Left lung (tissue), 10 donors: ENCODE results near the gene USP46. TPM values are rescaled to one million over a fixed set of nuclear protein-coding genes. Genes with fewer than 3 reads are reported as not detected.
A peak's percentile ranks its signal among the peaks of the same experiment; 100 is the strongest.

Experiments
- ATAC-seq: fragments of 200-7000 bp; cut with Tn5 transposase; one replicate; pipeline ENCODE4 v1.9.1; 2020; ENCODE audit warnings: moderate library complexity
- DNase-seq, 4 donors: peaks; one replicate each; pipeline ENCODE4 v3.0.0-alpha.2; 2013 to 2020
- H3K27ac ChIP-seq, 2 donors: fragments of 200-600 bp; sonication (generic) in 1 of 2; one replicate each; pipeline versions ENCODE4 v1.5.0 to v1.8.0; 2020 to 2021
- H3K27me3 ChIP-seq, 2 donors: fragments of 200-600 bp; sonication (generic) in 1 of 2; one replicate each; pipeline versions ENCODE4 v1.5.0 to v1.8.0; 2020 to 2021
- H3K36me3 ChIP-seq, 2 donors: fragments of 200-600 bp; sonication (generic) in 1 of 2; one replicate each; pipeline versions ENCODE4 v1.5.0 to v1.8.0; 2020 to 2021
- H3K4me1 ChIP-seq, 2 donors: fragments of 200-600 bp; one replicate each; pipeline ENCODE4 v1.8.0; 2021
- H3K4me3 ChIP-seq, 2 donors: fragments of 200-600 bp; sonication (generic) in 1 of 2; one replicate each; pipeline versions ENCODE4 v1.5.0 to v1.8.0; 2020 to 2021; ENCODE audit warnings: mild to moderate bottlenecking in 1 of 2
- H3K9me3 ChIP-seq, 2 donors: fragments of 200-600 bp; sonication (generic) in 1 of 2; one replicate each; pipeline versions ENCODE4 v1.5.0 to v1.8.0; 2020 to 2021
- intact Hi-C, 2 donors: fragments of 100-400 bp; cut with DNase I; formaldehyde crosslinking; loops; one replicate each; pipeline versions ENCODE4 v1.11.2 to v1.14.2; 2022
- polyA plus RNA-seq, 6 donors: library from polyadenylated mRNA; unstranded; fragments of 120-200 nt; gene quantifications; one replicate each; pipeline ENCODE4 v1.2.1, GENCODE V29; 2013; ENCODE audit not compliant: insufficient read length in 6 of 6
- total RNA-seq, 2 donors: library from RNA; stranded (reverse); fragmentation: NEBNext Ultra II Directional; extraction: Animal tissue kit (Norgen Biotek cat#: 25700); gene quantifications; one replicate each; pipeline ENCODE4 v1.2.1, GENCODE V29; 2021
- TF ChIP-seq, protein P1 (sequence below), 2 donors: fragments of 200-600 bp; sonication (generic) in 1 of 2; IDR thresholded peaks; one replicate each; pipeline versions ENCODE4 v1.5.0 to v1.8.0; 2021; ENCODE audit warnings: antibody characterized with exemption in 2 of 2
- donor health status: DM: no; HTN: yes; CAD: no.
- donor health status: DM: no; HTN: no; CAD: no.

USP46 gene
- total and polyA plus RNA-seq, 8 donors = 18.2 to 26.1 (median 24.9) TPM

DNA sequence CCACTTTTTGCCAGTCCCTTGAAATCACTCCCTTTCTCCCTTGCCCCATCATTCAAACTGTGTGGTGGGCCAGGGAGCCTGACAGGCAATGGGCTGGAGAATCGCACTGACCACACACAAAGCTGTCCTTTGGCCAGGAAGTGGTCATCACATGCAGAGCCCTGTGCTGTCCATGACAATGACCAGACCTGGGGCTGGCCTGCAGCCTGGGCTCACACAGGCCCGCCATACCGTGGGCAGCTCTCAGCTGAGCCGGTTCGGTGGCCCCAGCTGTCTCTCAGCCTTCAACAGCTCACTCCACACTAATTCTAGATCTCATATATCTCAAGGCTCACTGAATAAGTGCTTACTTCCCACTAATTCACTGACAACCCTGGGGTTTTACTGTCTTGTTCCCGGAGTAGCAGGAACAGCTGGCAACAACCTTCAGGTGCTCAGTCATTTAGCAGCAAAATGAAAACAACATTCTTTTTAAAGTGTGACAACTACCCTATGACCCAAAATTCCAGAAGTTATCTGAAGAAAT lies 48.0 kb downstream of the USP46 start:
- H3K36me3 ChIP-seq = peaks cover 0 to 22% of the 10 kb centered on the region in 2 donors
- H3K27ac ChIP-seq = no peak overlapping the region
- no peak overlapping the region for H3K4me3 ChIP-seq
- no peak for DNase-seq
- intact Hi-C loops = no loop called here
- TF ChIP-seq, protein P1, sequence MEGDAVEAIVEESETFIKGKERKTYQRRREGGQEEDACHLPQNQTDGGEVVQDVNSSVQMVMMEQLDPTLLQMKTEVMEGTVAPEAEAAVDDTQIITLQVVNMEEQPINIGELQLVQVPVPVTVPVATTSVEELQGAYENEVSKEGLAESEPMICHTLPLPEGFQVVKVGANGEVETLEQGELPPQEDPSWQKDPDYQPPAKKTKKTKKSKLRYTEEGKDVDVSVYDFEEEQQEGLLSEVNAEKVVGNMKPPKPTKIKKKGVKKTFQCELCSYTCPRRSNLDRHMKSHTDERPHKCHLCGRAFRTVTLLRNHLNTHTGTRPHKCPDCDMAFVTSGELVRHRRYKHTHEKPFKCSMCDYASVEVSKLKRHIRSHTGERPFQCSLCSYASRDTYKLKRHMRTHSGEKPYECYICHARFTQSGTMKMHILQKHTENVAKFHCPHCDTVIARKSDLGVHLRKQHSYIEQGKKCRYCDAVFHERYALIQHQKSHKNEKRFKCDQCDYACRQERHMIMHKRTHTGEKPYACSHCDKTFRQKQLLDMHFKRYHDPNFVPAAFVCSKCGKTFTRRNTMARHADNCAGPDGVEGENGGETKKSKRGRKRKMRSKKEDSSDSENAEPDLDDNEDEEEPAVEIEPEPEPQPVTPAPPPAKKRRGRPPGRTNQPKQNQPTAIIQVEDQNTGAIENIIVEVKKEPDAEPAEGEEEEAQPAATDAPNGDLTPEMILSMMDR (IDR thresholded peaks at IDR 0.05) = no peak
- H3K9me3 ChIP-seq = no peaks in the 10 kb centered on the region
- no peak for ATAC-seq
- no peaks in the 10 kb centered on the region for H3K4me1 ChIP-seq
- no peaks in the 10 kb centered on the region for H3K27me3 ChIP-seq

DNA sequence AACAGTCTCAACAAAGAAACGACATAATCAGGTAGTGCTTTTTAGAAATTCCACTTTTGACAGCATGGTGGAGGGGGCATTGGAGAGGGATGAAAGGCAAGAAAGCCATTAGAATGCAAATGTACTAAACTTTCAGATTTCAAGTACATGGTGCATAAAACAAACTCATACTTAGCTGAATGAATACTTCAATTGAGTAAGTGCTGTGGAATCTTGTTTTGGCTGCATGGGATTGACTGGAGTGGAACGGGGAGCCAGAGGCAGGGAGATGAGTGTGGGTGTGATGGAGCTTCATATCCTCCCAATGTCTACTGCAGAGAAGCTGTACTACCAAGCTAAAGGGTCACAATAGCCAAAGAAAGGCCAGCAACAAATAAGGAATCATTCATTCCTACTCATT lies 52.4 kb downstream of the USP46 start:
- DNase-seq (no peak), ATAC-seq (peak; percentile 61)
- no peaks in the 10 kb centered on the region for H3K4me1 ChIP-seq
- H3K4me3 ChIP-seq = no peak overlapping the region
- H3K27ac ChIP-seq = no peak overlapping the region
- H3K9me3 ChIP-seq = no peaks in the 10 kb centered on the region
- H3K36me3 ChIP-seq = peaks cover 0 to 25% of the 10 kb centered on the region in 2 donors
- intact Hi-C loops = no loop called here
- H3K27me3 ChIP-seq = no peaks in the 10 kb centered on the region
- TF ChIP-seq, protein P1 (IDR thresholded peaks at IDR 0.05) = no peak

DNA sequence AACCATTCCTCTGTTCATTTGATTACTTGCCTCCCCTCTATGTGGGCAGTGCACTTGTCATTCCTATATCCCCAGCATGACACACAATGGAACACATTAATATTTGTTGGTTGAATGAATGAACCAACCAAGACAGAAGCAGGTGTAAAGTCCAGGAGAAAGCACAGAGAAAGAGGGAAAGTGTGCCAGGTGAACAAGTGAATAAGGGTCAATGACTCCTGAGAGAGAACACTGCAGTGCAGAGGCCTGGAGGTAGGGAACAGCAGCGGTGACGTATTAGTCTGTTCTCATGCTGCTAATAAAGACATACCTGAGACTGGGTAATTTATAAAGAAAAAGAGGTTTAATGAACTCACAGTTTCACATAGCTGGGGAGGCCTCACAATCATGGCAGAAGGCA lies 53.1 kb downstream of the USP46 start:
- Histone ChIP-seq H3K9me3 (no peaks in the 10 kb centered on the region), H3K4me1 (no peaks in the 10 kb centered on the region), H3K36me3 (peaks cover 0 to 31% of the 10 kb centered on the region in 2 donors), H3K4me3 (no peak overlapping the region), H3K27ac (no peak overlapping the region), H3K27me3 (no peaks in the 10 kb centered on the region)
- no peak for DNase-seq
- no peak for ATAC-seq
- TF ChIP-seq, protein P1 (IDR thresholded peaks at IDR 0.05) = no peak
- intact Hi-C loops = no loop called here

DNA sequence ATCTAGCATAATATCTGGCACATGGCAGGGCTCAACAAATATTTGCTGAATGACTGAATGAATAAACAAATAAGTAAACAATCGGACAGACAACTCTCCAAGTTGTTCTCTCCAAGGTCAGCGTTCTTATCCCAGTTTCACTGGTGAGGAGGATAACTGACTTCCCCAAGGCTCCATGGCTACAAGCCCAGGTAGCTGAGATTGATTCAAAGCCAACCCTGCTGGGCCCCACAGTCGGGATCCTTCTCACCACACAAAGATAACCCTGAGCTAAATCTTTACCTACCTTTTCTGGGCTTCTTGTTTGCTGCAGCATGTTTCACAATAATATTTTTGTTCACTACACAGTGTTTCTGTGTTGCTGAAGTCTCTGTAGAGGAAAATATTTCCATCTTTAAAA lies 54.9 kb downstream of the USP46 start:
- no peak overlapping the region for H3K4me3 ChIP-seq
- intact Hi-C loops = no loop called here
- H3K36me3 ChIP-seq = peaks cover 0 to 26% of the 10 kb centered on the region in 2 donors
- ATAC-seq (no peak), DNase-seq (no peak)
- TF ChIP-seq, protein P1 (IDR thresholded peaks at IDR 0.05) = no peak
- no peaks in the 10 kb centered on the region for H3K4me1 ChIP-seq
- H3K9me3 ChIP-seq = no peaks in the 10 kb centered on the region
- H3K27ac ChIP-seq = no peak overlapping the region
- no peaks in the 10 kb centered on the region for H3K27me3 ChIP-seq

DNA sequence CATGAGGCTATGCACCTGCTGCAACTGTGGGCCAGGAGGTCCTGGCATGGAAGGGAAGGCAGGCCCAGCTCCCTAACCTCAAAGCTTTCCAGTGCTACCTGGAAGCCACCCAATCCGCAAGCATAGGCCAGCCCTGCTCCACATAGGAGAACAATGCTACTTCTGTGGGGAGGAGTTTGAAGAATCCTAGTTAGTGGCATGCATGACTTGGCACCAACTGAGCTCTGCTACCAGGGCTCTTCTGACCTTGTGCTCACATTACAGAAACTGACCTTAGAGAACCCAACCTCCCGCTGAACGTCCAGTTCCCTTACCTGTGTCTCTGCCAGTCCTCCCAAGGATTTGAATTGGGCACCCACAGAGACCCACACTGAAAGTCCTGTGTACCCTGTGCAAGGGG lies 58.8 kb downstream of the USP46 start:
- H3K36me3 ChIP-seq = peaks cover 0 to 32% of the 10 kb centered on the region in 2 donors
- TF ChIP-seq, protein P1 (IDR thresholded peaks at IDR 0.05) = no peak
- no peaks in the 10 kb centered on the region for H3K4me1 ChIP-seq
- no peak overlapping the region for H3K4me3 ChIP-seq
- no peak for DNase-seq
- H3K9me3 ChIP-seq = no peaks in the 10 kb centered on the region
- H3K27ac ChIP-seq = no peak overlapping the region
- H3K27me3 ChIP-seq = no peaks in the 10 kb centered on the region
- intact Hi-C loops = no loop called here
- ATAC-seq = no peak
